ENCODE data around the gene TBC1D3B. TPM values are rescaled to one million over a fixed set of nuclear protein-coding genes. Genes with fewer than 3 reads are reported as not detected.
A peak's percentile ranks its signal among the peaks of the same experiment; 100 is the strongest.

TBC1D3B gene
- total RNA-seq, 4 donors from 2014 or later: 5.2 to 12.1 TPM; not detected in 2

DNA sequence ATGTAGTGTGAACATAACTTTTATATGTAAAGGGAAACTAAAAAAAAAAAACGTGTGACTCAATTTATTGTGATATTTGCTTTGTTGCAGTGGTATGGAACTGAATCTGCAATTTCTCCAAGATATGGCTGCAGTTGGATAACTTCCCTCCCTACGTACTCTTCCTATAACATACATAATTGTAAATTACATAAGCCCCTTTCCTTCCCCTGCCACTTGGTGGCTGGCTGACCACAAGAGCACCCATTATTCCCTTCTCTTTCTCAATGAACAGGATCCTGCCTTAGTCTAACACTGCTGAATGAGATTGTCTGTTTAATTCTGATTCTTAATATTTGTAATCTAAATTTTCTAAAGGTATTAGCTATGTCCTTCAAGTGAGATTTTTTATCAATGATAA lies 45.0 kb downstream of the TBC1D3B start:
- no peak overlapping the region for H3K27ac ChIP-seq
- H3K4me1 ChIP-seq: peaks cover 10 to 87% (median 35%) of the 10 kb centered on the region in 4 donors
- TF ChIP-seq POLR2AphosphoS5 (IDR thresholded peaks at IDR 0.05) (no peak), POLR2A (IDR thresholded peaks at IDR 0.05) (no peak), EP300 (IDR thresholded peaks at IDR 0.05; ENCODE audit: low read depth) (no peak)
- TF ChIP-seq, protein P1, sequence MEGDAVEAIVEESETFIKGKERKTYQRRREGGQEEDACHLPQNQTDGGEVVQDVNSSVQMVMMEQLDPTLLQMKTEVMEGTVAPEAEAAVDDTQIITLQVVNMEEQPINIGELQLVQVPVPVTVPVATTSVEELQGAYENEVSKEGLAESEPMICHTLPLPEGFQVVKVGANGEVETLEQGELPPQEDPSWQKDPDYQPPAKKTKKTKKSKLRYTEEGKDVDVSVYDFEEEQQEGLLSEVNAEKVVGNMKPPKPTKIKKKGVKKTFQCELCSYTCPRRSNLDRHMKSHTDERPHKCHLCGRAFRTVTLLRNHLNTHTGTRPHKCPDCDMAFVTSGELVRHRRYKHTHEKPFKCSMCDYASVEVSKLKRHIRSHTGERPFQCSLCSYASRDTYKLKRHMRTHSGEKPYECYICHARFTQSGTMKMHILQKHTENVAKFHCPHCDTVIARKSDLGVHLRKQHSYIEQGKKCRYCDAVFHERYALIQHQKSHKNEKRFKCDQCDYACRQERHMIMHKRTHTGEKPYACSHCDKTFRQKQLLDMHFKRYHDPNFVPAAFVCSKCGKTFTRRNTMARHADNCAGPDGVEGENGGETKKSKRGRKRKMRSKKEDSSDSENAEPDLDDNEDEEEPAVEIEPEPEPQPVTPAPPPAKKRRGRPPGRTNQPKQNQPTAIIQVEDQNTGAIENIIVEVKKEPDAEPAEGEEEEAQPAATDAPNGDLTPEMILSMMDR (IDR thresholded peaks at IDR 0.05): no peak
- H3K4me3 ChIP-seq: no peak overlapping the region
- in situ Hi-C loops (cut with MboI; ENCODE audit: low pct_ligation_motif_present in 1 of 4, low pct_unique_long_range_greater_than_20kb in 1 of 4, low sequenced_read_pairs in 3 of 4) (no loop called here), intact Hi-C loops (cut with DNase I; ENCODE audit: low total_unique reads) (no loop called here)
- no peaks in the 10 kb centered on the region for H3K9me3 ChIP-seq
- 32 to 47% methylated on average over 2 of the region's 2 CpGs for WGBS, 2 donors (ENCODE audit: low coverage in 1 of 2)
- no peaks in the 10 kb centered on the region for H3K36me3 ChIP-seq
- DNase-seq: no peak
- no peaks in the 10 kb centered on the region for H3K27me3 ChIP-seq

DNA sequence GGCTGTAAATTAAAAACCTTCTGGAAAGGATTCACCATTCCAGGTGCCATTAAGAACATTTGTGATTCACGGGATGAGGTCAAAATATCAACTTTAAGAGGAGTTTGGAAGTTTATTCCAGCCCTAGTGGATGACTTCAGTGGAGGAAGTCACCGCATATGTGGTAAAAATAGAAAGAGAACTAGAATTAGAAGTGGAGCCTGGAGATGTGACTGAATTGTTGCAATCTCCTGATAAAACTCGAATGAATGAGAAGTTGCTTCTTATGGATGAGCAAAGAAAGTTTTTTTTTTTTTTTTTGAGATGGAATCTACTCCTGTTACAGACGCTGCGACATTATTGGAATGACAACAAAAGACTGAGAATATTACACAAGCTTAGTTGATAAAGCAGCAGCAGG lies 46.1 kb downstream of the TBC1D3B start:
- peak overlapping the region in 3 of 4 donors; percentile 71 to 81 (median 73) for H3K27ac ChIP-seq
- intact Hi-C loops (cut with DNase I; ENCODE audit: low total_unique reads): no loop called here
- no peak overlapping the region for H3K4me3 ChIP-seq
- no peaks in the 10 kb centered on the region for H3K36me3 ChIP-seq
- H3K9me3 ChIP-seq: peaks cover 7 to 10% of the 10 kb centered on the region in 2 donors
- H3K27me3 ChIP-seq: no peaks in the 10 kb centered on the region
- TF ChIP-seq POLR2A (IDR thresholded peaks at IDR 0.05) (no peak), POLR2AphosphoS5 (IDR thresholded peaks at IDR 0.05) (no peak), EP300 (IDR thresholded peaks at IDR 0.05; ENCODE audit: low read depth) (no peak)
- TF ChIP-seq, protein P1 (IDR thresholded peaks at IDR 0.05): no peak
- no peak for DNase-seq
- in situ Hi-C loops (cut with MboI; ENCODE audit: low pct_ligation_motif_present in 1 of 4, low pct_unique_long_range_greater_than_20kb in 1 of 4, low sequenced_read_pairs in 3 of 4): no loop called here
- H3K4me1 ChIP-seq: peaks cover 10 to 76% (median 27%) of the 10 kb centered on the region in 4 donors
- WGBS, 2 donors (ENCODE audit: low coverage in 1 of 2): 64 to 72% methylated on average over 5 of the region's 5 CpGs

DNA sequence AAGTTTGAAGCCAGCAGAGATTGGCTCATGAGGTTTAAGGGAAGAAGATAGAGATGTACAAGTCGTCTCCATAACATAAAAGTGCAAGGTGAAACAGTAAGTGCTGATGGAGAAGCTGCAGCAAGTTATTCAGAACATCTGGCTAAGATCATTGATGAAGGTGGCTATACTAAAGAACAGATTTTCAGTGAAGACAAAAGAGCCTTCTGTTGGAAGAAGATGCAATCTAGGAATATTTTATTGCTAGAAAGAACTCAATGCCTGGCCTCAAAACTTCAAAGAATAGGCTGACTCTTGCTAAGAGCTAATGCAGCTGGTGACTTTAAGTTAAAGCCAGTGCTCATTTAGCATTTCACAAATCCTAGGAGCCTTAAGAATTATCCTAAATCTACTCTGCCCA lies 46.8 kb downstream of the TBC1D3B start:
- TF ChIP-seq POLR2A (IDR thresholded peaks at IDR 0.05): no peak
- TF ChIP-seq, protein P1 (IDR thresholded peaks at IDR 0.05): no peak
- no peak for TF ChIP-seq EP300 (IDR thresholded peaks at IDR 0.05; ENCODE audit: low read depth)
- TF ChIP-seq POLR2AphosphoS5 (IDR thresholded peaks at IDR 0.05): no peak
- no peak overlapping the region for H3K4me3 ChIP-seq

DNA sequence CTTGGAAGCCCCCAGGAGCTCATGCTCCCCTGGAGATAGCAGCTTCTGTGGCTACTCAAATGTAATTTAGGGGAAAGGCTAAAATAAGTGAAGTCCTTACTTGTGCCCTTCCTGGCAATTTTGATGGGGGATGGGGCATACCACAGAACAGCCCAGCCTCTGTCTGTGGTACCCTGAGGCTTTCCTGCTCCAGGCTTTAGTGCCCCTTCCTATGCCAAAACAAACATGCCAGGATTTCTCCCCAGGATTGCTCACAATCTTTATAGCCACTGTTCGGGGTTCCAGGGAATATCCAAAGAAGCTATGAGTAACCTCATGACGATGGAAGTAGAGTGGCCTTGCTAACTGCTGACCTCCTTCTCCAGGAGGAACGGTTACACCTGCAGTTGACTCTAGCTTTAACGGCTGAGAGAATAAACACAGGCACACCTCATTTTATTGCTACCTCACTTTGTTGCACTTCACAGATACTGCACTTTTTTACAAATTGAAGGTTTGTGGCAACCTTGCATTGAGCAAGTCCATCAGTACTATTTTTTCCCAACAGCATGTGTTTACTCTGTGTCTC lies 47.9 kb downstream of the TBC1D3B start:
- intact Hi-C loops (cut with DNase I; ENCODE audit: low total_unique reads): no loop called here
- DNase-seq: peak; percentile 69
- H3K9me3 ChIP-seq: peaks cover 13 to 17% of the 10 kb centered on the region in 2 donors
- no peaks in the 10 kb centered on the region for H3K27me3 ChIP-seq
- H3K4me3 ChIP-seq: no peak overlapping the region
- H3K4me1 ChIP-seq: peaks cover 10 to 61% (median 23%) of the 10 kb centered on the region in 4 donors
- no peaks in the 10 kb centered on the region for H3K36me3 ChIP-seq
- TF ChIP-seq EP300 (IDR thresholded peaks at IDR 0.05; ENCODE audit: low read depth) (peak; percentile 87), POLR2A (IDR thresholded peaks at IDR 0.05) (no peak), POLR2AphosphoS5 (IDR thresholded peaks at IDR 0.05) (peak in 2 of 3 donors; percentile 28 to 56)
- H3K27ac ChIP-seq: peak overlapping the region; percentile 70 to 81 (median 72)
- 46 to 50% methylated on average over 3 to 4 of the region's 4 CpGs for WGBS, 2 donors (ENCODE audit: low coverage in 1 of 2)
- in situ Hi-C loops (cut with MboI; ENCODE audit: low pct_ligation_motif_present in 1 of 4, low pct_unique_long_range_greater_than_20kb in 1 of 4, low sequenced_read_pairs in 3 of 4): no loop called here

More for the DNA sequence above, 46.8 kb downstream of the TBC1D3B start:
- 40 to 43% methylated on average over 1 of the region's 1 CpG for WGBS, 2 donors (ENCODE audit: low coverage in 1 of 2)
- no peaks in the 10 kb centered on the region for H3K36me3 ChIP-seq
- peaks cover 13 to 17% of the 10 kb centered on the region in 2 donors for H3K9me3 ChIP-seq
- in situ Hi-C loops (cut with MboI; ENCODE audit: low pct_ligation_motif_present in 1 of 4, low pct_unique_long_range_greater_than_20kb in 1 of 4, low sequenced_read_pairs in 3 of 4): no loop called here
- H3K4me1 ChIP-seq: peaks cover 10 to 72% (median 25%) of the 10 kb centered on the region in 4 donors
- H3K27me3 ChIP-seq: no peaks in the 10 kb centered on the region
- peak overlapping the region; percentile 70 to 81 (median 72) for H3K27ac ChIP-seq
- intact Hi-C loops (cut with DNase I; ENCODE audit: low total_unique reads): no loop called here
- no peak for DNase-seq

All from transverse colon (tissue), 4 donors.